GM21723 (cell line): ENCODE data around the gene INO80.
"Not testable (repeated sequence)": the region's sequence is repeated elsewhere in the genome, so short reads cannot be mapped to it uniquely, and the experiment has no call there.

ENCODE experiments used
- ATAC-seq: cut with Tn5 transposase; IDR thresholded peaks from one replicate; pipeline ENCODE4 v1.9.1; 2021; ENCODE audit warnings: mild to moderate bottlenecking, moderate library complexity; ENCODE audit not compliant: unreplicated experiment

The INO80 gene

DNA sequence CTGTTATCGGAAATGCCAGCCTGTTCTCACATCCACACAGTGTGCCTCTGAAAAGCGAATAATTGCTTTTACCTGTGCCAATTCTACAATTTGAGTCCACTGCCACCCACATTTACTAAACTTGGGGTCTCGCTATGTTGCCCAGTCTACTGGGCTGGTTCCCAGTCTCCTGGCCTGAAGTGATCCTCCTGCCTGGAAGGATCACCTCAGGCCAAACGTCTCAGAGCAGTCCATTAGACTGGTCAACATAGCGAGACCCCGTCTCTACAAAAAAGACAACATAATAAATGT lies 827 bp upstream of the INO80 start:
- no peak for ATAC-seq

GRCh38 chr15:41115652-41116115 lies 396 bp downstream of the INO80 start:
- peak; percentile 54 for ATAC-seq

GRCh38 chr15:41115161-41115651 lies 874 bp downstream of the INO80 start:
- peak; percentile 2 for ATAC-seq

- ATAC-seq = no peak
These were observed 9.1 kb downstream of the INO80 start for GRCh38 chr15:41106947-41107346.

DNA sequence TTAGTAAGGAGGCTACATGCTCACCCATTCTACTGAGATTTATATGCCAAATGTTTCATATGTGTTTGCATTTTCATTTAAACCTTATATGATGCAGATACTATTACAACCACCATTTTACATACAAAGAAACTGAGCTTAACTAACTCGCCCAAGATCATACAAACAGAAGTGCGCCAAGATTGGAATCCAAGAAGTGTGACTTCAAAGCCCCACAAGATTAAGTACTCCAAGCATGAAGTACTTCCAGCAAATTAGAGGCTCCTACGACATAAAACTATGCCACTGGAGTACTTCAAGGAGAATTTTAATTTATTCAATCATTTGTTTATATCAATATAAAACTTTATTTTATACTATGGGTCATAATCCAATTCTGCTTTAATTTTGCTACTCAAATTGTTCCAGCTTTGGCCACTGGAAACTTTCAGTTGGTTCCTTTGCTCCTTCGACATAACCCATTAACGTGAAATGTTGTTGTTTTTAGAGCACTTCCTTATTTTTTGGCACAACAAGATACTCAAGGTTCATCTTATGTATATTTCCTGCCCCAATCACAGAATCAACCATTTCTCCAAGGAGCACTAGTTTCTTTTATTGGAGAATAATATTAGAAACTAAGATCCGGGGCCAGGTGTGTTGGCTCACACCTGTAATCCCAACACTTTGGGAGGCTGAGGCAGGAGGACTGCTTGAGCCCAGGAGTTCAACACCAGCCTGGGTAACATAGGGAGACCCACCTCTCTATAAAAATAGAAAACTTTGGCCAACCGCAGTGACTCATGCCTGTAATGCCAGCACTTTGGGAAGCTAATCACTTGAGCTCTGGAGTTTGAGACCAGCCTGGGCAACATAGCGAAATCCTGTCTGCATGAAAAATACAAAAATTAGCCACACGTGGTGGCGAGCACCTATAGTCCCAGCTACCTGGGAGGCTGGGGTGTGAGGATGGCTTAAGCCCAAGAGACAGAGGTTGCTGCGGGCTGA lies 10.4 kb downstream of the INO80 start:
- ATAC-seq = no peak

DNA sequence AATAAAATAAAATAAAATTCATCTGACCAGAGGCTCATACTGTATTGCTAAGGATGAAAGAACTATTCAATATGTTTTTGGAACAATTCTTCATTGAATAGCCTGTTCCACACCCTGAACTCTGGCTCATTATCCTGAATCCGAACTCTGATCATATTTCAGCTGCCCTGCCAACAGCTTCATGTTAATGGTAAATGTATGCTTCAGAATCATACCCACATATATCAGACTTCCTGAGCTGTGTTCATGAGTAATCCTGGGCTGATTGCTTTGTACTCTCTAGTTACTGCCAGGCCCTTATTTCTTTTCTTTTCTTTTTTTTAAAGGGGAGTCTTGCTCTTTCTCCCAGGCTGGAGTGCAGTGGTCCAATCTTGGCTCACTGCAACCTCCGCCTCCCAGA lies 11.8 kb downstream of the INO80 start:
- ATAC-seq = no peak

DNA sequence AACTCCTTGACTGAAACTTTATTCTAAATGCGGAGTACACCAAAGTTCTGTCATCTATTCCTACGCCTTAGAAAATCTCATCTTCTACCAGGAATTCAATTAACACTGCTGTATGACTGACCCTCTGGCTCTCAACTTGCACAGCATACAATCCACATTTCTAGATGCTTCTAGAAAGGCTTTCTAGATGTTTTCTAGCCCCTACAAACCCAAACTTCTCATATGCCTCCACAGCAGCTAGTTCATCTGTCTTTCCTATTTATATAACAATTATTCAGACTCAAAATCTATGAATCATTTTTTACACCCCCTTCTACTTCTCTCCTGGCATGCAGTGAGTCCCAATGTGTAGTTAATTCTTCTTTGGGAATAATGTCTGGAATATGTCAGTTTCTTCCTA lies 13.2 kb downstream of the INO80 start:
- ATAC-seq = no peak

GRCh38 chr15:41096178-41096577 lies 19.9 kb downstream of the INO80 start:
- ATAC-seq = no peak

GRCh38 chr15:41085029-41085428 lies 31.1 kb downstream of the INO80 start:
- no peak for ATAC-seq

GRCh38 chr15:41080144-41080543 lies 35.9 kb downstream of the INO80 start:
- no peak for ATAC-seq

GRCh38 chr15:41079717-41080116 lies 36.4 kb downstream of the INO80 start:
- ATAC-seq = no peak

DNA sequence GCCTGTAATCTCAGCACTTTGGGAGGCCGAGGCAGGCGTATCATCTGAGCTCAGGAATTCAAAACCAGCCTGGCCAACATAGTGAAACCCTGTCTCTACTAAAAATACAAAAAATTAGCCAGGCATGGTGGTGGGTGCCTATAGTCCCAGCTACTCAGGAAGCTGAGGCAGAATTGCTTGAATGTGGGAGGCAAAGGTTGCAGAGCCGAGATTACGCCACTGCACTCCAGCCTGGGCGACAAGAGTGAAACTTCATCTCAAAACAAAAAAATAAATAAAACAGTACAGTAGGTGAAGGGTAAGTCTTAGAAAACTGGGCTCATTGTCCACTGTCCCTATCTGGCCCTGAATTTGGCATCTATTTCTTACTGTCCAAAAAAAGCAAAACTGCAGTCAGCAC lies 37.2 kb downstream of the INO80 start:
- not testable (repeated sequence) for ATAC-seq

DNA sequence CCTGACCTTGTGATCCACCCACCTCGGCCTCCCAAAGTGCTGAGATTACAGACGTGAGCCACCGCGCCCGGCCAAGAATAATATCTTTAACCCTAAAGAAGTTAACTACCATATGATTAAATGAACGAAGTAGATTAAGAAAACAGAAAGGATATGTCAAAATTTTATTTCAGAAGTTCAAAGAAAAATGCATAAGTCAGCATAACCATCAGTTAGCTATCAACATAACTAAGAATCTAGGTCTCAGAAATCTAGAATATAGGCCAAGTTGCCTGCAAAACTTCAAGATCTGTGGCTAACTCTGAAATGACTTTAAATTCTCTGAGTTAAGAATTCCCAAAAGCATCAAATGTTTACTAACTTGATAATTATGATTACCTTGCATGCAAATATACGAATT lies 38.0 kb downstream of the INO80 start:
- ATAC-seq = no peak

DNA sequence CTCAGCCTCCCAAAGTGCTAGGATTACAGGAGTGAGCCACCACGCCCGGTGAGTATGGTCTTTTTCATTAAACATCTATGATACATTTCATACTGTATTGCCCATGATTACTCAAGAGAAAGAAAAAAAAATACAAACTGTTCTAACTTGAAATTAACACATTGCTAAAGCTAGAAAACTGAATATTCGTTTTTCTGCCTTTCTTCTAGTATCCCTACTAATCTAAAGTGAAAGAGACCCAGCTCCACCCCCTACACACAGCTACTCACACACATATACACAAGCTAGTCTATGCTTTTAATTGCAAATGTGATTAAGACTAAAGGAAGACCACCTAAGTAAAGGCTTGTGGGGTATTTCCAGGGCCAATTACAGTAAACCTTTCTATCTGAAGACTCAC lies 43.1 kb downstream of the INO80 start:
- ATAC-seq = no peak

GRCh38 chr15:41072013-41072412 lies 44.1 kb downstream of the INO80 start:
- ATAC-seq = no peak

- no peak for ATAC-seq
These were observed 49.6 kb downstream of the INO80 start for GRCh38 chr15:41066516-41066915.

DNA sequence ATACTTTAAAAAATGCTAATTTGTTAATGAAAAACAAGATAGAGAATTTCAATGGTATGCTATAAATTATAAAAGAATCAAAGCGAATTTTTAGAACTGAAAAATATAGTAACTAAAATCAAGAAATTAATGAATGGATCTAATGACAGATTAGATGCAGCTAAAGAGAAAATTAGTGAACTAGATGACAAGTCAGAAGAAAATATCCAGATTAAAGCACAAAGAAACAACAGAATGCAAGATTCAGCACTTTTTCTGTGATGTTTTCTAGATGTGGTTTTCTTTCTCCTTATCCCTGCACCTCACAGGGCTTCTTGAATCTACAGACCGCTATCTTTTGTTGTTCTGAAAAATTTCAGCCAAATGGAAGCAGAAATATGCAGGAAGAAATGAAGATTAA lies 54.4 kb downstream of the INO80 start:
- ATAC-seq = no peak

- no peak for ATAC-seq
These were observed 55.6 kb downstream of the INO80 start for GRCh38 chr15:41060505-41060904.

GRCh38 chr15:41056810-41057209 lies 59.3 kb downstream of the INO80 start:
- no peak for ATAC-seq

- ATAC-seq = no peak
These were observed 60.4 kb downstream of the INO80 start for GRCh38 chr15:41055706-41056105.

DNA sequence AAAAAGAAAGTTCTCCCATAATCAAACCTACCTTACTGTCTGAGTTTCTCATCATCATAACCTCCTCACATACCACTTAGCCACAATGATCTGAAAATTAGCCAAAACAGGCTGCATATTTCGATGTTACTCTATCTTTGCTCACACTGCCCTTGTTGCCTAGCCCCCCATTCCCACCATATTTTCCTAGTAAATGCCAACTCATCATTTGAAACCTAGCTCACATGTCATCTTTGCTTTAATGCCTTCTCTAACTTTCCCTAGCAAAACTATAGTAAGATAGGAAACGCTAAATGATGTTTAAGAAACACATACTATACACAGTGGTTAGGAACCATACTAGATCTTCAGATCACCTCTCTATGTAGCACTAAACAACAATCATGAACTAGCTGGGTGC lies 64.9 kb downstream of the INO80 start:
- ATAC-seq = no peak

GRCh38 chr15:41048852-41049251 lies 67.2 kb downstream of the INO80 start:
- no peak for ATAC-seq

- ATAC-seq = no peak
These were observed 67.7 kb downstream of the INO80 start for GRCh38 chr15:41048397-41048796.
